Stimulated activated CD4-positive, alpha-beta T cell treated with anti-CD3 and anti-CD28 coated beads, Interleukin-4, amount 100 ng/mL, for 48 hours (primary cell): ENCODE data around the gene MAP7.
"Not testable (repeated sequence)": the region's sequence is repeated elsewhere in the genome, so short reads cannot be mapped to it uniquely, and the experiment has no call there.

ENCODE experiments used
- DNase-seq, 2 donors: peaks; one replicate each; pipeline ENCODE4 v3.0.0-alpha.2; 2020; ENCODE audit warnings: low read depth in 2 of 2

MAP7 gene

DNA sequence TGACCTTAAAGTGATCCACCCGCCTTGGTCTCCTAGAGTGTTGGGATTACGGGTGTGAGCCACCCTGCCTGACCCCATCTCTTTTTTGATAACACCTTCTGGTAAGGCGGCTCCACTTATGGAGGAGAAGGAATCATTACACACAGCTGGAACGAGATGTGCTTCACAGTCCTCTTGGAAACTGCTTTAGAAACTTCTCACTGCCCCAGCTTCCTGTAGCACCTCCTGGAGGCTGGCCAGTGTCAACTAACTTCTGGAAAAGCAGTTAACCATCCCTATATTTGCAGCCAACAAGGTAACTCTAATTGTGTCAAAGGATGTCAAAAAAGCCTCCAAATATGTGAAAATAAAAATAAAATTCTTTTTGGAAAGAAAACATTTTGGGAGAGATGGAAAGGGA is 211.7 kb downstream of the MAP7 start:
- DNase-seq: no peak

DNA sequence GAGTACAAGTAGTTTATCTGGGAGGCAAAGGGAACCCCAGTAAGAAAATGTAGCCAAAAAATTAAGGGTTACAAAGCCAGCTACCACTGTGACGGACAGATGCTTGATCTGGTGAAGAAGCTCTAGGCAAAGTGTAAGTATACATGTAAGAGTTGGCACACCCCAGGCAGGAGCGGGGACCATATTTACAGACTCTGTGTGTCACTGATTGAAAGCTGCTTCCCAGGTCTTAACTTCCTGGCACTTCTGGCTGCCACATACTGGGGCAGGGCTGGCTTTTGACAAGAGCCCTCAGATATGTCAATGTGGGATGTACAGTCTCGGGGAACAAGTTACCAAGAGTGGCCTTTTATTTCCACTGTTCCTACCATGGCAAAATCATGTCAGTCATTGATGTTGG is 212.6 kb downstream of the MAP7 start:
- no peak for DNase-seq

DNA sequence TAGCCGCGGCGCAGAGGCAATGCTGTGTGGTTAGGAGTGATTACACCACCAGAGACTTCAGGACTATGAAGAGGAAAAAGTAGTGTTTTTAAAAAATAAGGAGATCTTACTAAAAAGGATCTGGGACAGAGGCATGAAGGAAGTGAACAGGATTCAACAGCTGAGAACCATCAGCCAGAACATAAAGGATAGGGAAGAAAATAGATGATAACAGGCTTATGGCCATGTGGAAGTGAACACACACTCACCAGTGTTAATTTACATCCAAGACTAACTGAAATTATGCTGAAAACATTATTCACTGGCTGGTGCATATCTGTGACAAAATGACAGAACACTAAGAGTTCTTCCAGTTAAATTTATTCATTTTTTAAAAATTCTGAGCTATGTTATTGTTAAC is 213.1 kb downstream of the MAP7 start:
- DNase-seq: no peak

DNA sequence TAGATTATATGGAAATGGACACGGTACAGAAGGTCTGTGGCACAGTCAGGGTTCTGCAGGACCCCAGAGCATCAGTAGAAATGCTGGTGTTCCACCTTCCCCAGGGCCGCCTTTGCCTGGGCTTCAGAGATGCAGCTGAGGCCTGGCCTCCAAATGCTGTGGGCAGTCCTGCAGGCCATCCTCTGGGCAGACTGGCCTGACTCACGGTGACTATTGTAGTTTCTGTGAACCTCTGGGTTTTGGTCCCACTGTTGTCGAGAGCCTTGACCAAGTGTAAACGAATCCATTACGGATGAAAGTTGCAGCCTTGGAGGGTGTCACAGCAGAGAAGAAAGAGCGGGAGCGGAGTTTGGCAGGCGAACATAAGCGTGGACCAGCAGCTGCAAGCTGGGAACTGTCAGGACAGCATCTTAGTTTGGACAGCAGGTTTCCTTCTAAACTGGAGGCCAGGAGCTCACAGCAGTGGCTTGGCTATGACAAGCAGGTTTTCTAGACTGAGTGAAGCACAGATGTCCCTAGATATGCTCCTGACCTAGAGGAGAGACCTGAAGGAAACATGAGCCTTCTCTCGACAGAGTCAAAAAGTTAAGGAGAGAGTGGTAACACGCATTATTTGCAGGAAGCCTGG is 214.4 kb downstream of the MAP7 start:
- no peak for DNase-seq

DNA sequence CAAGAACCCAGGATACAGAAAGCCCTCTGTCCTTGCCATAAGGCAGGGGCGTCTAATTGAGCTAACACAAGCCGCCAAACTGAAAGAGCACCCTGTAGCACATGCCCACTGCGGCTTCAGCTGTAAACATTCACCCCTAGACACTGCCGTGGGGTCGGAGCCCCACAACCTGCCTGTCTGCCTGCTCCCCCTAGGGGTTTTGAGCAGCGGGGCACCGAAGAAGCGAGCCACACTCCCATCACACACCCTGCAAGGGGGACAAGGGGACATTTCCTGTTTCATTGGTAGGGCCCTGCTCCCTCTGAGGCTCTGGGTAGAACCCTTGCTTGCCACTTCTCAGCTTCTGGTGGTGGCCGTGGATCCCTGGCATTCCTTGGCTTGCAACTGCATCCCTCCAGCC is 215.4 kb downstream of the MAP7 start:
- no peak for DNase-seq

DNA sequence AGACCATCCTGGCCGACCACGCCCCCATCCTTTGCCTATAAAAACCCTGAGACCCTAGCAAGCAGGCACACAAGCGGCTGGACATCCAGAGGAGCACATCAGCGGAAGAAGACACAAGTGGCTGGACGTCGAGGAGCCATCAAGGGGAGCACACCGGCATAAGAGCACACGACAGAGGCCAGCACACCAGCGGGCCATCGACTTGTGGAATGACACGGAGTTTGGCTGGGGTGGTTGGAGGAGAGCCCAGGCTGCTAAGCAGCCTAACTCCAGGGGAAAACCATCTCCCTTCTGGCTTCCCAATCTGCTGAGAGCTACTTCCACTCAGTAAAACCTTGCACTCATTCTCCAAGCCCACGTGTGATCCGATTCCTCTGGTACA is 215.8 kb downstream of the MAP7 start:
- DNase-seq: no peak

DNA sequence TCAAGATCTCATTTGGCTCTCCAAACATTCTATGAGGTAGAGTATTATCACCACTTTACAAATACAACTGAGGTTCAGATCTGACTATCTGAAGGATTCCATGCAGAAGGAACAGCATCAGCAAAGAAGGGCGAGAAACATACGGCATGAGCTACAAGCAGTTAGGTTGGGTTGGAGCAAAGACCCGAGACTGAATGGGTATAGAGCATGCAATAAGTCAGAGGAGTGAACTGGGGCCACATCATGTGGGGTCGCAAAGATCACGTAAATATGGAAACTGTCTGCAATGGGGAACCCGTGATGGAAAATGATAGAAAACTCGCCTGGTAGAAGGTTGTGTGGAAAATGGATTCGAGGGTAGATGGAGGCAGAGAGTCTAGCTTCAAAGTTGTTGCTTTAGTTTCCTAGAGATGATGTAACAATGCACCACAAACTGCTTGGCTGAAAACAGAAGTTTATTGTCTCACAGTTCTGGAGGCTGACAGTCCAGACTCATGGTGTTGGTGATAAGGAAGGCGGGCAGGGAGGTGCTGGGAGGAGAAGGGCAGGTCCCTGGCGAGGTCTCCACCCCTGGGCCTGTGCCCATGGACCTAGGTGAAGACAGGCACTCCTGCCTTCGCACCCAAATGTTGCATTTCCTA is 216.3 kb downstream of the MAP7 start:
- no peak for DNase-seq

DNA sequence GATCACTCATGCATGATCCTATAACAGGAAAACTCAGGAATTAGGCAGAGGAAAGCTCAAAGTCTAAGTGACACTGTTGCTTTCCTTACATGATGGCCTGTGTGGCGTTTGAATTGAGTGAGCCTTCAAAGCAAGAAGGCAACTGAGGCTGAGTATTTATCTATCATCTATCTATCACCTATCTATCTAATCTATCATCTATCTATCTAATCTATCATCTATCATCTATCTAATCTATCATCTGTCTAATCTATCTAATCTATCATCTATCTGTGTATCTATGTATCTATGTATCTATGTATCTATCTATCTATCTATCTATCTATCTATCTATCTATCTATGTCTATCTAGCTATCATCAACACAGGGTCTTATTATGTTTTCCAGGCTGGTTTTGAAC is 218.8 kb downstream of the MAP7 start:
- DNase-seq: no peak

DNA sequence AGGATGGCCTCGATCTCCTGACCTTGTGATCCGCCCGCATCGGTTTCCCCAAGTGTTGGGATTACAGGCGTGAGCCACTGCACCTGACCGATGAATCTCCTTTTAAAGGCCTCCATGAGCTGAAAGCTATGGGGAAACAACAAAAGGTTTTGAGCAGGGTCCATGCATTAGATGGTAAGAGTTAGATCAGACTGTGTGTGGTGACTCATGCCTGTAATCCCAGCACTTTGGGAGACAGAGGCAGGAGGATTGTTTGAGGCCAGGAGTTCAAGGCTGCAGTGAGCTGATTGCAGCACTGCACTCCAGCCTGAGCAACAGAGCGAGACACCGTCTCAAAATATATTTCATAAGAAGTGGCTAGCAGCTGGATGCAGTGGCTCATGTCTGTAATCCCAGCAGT is 219.6 kb downstream of the MAP7 start:
- DNase-seq: no peak

DNA sequence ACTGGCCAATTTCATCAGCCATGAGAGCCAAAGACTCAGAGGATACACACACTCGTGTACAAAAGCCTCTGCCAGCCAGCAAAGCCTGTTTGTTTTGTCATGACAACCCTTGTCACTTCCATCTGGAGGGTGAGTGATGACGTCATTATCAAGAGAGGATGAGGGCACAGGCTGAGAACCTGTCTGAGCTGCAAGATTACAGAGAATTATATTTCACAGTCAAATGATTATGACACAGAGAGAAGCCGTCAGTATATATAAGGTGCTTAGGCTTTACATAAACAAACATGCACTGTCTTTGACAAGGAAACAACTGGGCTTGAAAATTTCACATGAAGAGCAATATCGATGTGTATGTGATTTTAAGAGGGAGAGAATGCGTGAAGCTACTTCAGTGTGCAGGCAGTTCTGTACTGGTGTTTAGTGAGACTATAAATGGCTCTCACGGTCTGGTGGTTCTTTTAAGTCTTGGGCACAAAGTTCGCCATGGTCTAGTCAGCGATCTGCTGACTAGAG is 224.1 kb downstream of the MAP7 start:
- no peak for DNase-seq

DNA sequence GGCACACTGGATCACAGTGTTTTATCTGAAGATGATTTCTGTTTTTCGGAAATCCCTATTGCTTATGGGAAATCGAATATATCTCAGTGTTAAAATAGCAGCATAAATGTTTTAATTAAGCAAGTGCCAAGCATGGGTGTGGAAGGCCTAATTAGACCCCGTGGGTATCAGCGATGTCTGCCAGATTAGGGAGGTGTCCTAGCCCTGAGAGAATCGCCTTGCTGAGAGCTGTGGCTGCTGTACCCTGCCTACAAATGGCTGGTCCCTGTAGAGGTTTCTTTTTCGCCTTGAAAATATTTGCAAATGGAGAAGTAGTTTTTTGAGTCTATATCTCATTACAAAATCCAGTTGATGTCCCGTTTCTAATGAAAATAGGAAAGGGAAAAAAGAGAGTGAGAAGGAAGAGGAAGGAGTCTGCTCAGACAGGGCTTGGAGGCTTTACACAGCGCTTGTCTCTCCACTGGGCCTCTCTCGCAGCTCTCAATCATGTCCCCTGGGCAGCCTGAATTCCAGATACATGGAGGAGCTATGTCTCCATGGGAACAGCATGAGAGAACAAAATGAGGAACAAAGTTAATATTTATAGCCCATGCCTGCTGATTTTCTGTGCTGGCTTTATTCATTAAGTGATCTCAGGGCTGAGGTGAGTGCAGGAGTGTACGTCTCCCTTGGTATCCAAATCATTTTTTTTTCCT is 225.4 kb downstream of the MAP7 start:
- DNase-seq: no peak

DNA sequence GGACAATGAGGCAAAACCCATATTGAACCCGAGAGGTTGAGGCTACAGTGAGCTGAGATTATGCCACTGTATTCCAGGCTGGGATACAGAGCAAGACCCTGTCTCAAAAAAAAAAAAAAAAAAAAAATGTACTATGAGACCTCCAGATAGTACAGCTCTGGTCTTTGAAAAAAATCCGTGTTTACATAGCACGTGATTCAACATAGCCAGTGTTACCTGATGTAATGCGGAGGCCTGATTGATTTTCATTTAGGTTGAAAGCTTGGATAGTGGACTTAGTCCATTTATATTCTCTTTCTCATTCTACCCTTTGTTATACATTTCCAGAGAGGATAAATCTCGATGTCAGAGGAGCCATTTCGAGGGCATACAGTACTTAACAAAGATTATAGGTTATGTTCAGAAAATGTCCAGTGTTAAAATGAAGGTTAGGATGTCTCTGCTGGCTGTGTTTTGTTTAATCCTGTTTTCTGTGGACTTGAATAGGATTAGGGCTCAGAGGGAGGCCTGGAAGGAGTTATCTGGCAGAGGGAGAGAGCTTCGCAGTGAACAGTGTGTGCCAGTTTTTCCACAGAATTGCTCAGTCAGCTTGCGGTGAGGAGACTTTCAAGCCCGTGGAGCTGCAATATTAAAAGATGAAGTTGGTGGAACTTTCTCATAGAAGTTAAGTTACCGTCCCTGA is 226.7 kb downstream of the MAP7 start:
- no peak for DNase-seq

DNA sequence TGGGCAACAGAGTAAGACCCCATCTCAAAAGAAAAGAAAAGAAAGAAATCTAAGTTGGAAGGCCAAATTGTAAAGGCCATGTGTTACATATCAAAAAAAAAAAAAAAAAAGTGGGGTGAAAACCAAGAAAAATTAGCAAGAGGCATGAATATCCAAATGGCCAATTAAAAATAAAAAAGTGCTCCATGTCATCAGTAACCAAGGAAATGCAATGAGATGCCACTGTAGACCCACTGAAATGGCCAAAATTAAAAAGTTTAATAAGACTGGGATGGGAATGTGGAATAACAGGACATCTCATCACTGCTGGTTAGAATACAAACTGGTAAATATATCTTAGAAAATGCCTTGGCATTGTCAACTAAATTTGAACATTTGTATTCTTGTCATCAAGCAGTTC is 230.5 kb downstream of the MAP7 start:
- DNase-seq: no peak

DNA sequence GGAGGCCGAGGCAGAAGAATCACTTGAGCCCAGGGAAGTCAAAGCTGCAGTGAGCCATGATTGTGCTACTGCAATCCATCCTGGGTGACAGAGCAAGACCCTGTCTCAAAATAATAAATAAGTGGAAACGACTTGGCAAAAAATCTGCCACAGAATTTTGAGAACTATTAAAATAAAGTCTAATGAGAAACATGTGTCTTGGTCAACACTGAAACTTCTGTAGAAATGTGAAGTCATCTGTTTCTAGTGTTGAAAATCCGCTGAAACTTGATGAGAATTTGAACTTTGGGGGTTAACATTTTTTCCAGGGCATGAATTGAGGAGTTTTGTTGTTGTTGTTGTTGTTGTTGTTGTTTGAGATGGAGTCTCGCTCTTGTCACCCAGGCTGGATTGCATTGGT is 231.5 kb downstream of the MAP7 start:
- DNase-seq: no peak

DNA sequence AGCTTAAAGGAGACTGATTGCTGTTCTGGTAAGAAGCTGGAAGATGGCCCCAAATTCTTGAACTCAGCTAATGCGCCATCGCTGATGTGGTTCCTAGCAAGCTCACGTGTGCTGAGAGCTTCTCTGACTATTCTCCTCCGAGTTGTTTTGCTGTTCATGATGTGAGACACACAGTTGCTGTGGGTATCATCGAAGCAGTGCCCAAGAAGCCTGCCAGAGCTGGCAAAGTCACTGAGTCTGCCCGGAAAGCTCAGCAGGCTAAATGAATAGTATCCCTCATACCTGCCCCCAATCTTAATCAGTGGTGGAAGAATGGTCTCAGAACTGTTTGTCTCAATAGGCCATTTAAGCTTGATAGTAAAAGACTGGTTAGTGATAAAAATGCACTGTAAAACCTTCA is 232.3 kb downstream of the MAP7 start:
- no peak for DNase-seq

DNA sequence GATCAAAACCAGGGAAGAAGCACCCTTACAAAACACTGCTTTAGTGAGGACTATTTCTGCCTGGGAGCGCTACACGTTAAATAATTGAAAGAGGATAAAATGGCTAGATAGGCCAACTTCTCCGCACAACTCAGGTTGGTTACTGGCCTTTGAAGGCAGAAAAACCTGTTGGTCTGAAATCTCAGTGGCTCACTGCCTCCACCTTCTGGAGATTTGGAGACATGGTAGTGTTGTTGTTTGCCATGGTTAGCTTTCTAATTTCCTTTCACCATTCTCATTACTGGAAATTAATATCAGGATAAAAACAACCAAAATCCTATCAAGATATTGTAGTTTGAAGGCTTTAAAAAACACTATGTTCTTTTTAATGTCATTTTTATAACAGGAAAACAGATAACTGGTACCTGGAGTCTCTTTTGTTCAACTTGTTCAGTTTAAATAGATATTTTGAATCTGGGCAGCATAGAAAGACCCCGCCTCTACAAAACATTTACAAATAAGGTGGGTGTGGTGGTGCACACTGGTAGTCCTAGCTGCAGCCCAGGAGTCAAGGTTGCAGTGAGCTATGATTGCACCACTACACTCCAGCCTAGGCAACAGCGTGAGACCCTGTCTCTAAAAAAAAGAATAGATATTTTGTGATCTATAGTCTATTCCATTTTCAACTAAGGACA is 233.1 kb downstream of the MAP7 start:
- peak; percentile 12 to 35 for DNase-seq

DNA sequence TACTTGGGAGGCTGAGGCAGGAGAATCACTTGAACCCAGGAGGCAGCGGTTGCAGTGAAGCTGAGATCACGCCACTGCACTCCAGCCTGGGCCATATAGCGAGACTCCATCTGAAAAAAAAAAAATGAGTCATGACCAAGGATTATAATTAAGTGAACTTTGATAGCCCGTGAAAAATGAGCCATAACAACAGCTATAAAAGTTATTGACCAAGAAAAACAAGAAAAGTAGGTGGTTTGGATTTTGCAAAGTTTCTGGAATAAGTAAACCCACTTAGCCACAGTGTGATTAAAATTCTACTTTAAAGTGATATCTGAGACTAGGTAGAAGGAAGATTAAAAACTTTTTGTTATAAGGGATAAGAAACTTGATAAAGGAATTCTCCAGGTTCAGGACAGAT is 234.6 kb downstream of the MAP7 start:
- DNase-seq: no peak

DNA sequence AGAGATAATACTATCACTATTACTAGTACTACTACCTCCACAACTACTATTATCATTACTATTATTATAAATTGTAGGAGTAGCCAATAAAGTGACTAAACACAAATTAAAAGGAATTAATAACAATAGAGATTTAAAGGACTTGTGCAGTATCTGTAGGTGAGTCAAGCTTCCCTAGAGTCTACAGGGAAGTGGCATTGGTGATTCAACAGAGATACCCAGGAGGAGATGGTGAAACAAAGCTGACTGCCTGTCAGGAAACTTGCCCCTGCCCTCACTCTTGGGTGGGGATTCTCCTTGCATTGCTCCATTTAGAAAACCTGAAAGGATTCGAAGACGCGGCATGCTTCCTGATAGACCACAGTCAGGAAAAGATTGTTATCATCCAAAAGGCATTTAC is 237.2 kb downstream of the MAP7 start:
- DNase-seq: no peak

DNA sequence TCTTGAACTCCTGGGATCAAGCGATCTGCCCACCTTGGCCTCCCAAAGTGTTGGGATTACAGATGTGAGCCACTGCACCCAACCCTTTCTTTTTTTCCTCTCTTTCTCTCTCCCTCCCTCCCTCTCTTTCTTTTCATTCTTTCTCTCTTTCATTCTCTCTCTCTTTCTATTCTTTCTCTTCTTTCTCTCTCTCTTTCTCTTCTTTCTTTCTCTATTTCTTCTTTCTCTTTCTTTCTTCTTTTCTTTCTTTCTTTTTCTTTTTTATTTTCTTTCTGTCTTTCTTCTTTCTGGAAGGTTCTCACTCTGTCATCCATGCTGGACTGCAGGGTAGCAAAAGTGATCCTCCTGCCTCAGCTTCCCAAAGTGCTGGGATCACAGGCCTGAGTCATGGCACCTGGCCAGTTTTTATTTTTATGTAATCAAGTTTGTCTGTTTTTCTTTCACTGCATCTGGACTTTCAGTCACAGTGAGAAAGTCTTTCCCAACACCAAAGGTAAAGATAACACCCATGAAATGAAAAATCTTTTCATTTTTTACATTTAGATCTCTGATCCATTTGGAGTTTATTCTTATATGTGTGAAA is 240.4 kb downstream of the MAP7 start:
- no peak for DNase-seq

DNA sequence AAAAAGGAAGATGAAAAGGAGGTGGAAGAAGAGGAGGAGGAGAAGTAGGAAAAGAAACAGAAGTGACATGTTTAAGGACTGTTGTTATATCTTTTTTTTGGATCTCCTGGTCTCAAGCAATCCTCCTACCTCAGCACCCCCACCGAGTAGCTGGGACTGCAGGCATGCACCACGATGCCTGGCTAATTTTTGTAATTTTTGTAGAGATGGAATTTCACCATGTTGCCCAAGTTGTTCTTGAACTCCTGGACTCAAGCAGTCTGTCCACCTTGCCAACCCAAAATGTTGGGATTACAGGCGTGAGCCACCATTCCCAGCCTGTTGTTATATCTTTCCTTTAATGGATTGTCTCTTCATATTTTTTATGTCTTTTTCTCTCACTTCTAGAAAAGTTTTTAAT is 241.1 kb downstream of the MAP7 start:
- DNase-seq: no peak

DNA sequence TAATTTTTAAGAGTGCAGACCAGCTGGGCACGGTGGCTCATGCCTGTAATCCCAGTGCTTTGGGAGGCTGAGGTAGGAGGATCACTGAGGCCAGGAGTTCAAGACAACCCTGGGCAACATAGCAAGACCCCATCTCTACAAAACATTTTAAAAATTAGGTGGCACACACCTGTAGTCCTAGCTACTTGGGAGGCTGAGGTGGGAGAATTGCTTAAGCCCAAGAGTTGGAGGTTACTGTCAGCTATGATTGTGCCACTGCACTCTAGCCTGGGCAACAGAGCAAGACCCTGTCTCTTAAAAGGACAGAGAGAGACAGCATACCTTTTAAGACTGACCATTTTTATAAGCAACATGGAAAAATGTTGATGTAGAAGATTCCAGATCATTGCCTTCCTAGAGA is 241.8 kb downstream of the MAP7 start:
- DNase-seq: not testable (repeated sequence)

DNA sequence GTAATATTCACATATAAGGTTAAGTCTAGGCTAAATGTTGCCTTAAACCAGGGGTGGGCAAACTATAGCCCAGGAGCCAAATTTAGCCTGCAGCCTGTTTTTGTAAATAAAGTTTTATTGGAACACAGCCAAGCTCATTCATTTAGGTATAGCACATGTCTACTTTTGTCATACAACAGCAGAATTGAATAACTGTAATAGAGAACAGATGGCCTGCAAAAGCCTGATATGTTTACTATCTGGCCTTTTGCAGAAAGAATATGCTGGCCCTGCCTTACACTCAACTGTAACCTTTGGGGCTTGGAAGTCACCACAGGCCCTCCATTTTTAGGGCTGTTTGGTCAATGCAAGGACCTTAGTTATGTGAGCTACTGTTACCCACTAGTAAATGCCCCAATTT is 242.9 kb downstream of the MAP7 start:
- DNase-seq: no peak
